Measurements from ENCODE around the gene HTR4.
"Not testable (repeated sequence)": the region's sequence is repeated elsewhere in the genome, so short reads cannot be mapped to it uniquely, and the experiment has no call there.

The HTR4 gene, protein sequence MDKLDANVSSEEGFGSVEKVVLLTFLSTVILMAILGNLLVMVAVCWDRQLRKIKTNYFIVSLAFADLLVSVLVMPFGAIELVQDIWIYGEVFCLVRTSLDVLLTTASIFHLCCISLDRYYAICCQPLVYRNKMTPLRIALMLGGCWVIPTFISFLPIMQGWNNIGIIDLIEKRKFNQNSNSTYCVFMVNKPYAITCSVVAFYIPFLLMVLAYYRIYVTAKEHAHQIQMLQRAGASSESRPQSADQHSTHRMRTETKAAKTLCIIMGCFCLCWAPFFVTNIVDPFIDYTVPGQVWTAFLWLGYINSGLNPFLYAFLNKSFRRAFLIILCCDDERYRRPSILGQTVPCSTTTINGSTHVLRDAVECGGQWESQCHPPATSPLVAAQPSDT

DNA sequence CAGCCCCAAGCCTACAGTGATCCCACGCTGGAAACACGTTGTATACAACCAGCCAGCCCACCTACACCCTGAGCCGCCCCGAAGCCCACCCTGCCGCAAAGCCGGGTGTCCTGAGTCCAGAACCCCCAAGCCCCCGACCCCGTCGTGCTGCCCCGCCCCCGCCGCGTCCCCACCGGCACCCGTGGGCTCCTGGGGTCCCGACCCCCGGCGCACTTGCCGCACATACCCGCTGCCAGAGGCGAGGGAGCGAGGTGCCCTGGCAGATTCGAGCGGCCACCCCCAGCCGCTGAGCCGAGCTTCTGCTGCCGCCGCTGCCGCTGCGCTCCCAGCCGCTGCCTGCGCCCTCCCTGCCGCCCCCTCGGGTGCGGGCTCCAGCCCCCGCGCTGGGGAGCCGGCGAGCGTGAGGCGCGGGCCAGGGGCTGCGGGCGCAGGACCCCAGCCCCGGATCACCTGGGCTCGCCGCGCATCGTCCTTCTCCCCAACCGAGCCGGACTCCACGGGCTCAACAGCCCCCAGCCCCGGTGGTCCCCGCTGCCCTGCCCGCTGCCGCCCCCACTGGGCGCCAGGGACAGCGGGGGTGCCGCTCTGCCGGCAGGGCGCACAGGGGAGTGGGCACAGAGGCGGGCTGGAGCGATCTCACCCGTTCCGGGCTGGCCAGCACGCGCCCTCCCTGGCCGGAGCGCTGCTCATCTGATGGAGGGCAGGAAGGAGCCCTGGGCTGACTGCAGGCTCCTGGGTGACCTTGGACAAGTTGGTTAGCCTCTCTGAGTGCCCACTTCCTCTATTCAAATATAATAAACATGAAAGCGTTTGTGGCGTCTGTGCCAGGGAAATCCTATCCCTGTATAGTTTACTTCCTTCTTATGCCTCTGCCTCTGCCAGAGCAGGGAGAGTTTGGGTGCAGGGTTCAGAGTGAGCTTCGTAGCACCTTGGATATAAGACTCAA is at the start of gene HTR4:
Gene HTR4 (minus strand): TSS at position 692 of the 946 bp plus-strand sequence. CDS start 17,513 bp downstream, outside the sequence.
- DNase-seq, result no peak

DNA sequence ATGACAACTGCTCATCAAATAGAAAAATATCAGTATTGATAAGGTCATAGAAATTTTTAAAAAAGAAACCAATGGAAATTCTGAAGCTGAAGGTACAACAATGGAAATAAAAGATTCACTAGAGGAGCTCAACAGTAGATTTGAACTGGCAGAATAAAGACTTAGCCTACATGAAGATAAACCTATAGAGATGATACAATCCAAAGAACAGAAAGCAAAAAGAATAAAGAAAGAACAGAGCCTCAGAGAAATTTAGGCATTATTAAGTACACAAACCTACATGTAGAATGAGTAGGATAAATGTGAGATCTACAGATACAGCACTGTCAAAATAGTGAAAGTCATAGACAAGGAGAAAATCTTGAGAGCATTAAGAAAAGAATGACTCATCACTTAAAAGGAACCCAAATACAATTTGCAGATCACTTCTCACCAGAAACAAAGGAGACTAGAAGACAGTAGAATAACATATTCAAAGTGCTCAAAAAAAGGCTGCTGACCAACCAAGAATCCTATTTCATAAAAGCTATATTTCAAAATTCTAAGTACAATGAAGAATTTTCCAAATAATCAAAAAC is 47.8 kb upstream of the HTR4 start:
- DNase-seq, result no peak

GRCh38 chr5:148699028-148699427 is 44.7 kb upstream of the HTR4 start:
- DNase-seq, result no peak

- no peak for DNase-seq
Observed at GRCh38 chr5:148697809-148698196, 43.5 kb upstream of the HTR4 start.

DNA sequence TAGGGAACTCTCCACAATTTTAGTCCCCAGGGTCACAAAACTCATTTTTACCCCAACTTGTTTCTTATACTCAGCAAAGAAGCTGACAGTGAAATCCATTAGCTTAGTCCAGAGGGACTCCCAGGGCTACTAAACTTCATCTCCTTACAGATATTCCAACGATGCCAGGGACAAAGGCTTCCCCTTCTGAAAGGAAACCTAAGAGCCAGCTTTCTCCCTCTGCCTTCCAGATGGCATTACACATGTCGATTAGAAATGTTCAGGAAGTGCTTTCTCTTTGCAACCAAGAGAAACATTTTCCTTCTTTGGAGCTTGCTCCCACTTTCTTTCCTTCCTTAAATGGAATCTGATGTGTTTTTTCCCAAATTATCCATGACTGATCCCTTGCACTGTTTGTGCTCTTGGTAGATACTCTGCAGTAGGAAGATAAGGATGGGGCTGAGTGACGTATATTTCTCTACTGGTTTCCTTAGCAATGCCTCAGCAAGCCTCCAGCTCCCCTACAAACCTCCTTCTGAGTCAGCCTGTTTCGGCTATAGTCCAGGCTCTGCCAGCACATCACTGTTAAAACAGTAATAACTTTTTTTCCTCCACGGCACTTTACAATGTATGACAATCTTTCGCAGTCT is 43.0 kb upstream of the HTR4 start:
- DNase-seq, result no peak

- DNase-seq, result no peak
Observed at GRCh38 chr5:148696187-148697036, 42.1 kb upstream of the HTR4 start.

DNA sequence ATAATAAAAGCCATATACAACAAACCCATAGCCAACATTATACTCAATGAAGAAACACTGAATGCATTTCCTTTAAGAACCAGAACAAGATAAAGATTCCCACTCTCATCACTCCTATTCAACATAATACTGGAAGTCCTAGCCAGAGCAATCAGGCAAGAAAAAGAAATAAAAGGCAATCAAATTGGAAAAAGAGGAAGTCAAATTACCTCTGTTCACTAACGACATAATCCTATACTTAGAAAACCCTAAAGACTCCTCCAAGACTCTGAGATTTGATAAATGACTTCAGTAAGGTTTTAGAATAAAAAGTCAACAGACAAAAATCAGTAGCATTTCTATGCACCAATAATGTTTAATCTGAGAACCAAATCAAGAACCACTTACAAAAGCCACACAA is 36.6 kb upstream of the HTR4 start:
- no peak for DNase-seq

GRCh38 chr5:148688787-148689186 is 34.5 kb upstream of the HTR4 start:
- DNase-seq, result no peak

- DNase-seq, result no peak
Observed at GRCh38 chr5:148687871-148688270, 33.5 kb upstream of the HTR4 start.

GRCh38 chr5:148687427-148687826 is 33.1 kb upstream of the HTR4 start:
- no peak for DNase-seq

- DNase-seq, result no peak
Observed at GRCh38 chr5:148686660-148687059, 32.3 kb upstream of the HTR4 start.

DNA sequence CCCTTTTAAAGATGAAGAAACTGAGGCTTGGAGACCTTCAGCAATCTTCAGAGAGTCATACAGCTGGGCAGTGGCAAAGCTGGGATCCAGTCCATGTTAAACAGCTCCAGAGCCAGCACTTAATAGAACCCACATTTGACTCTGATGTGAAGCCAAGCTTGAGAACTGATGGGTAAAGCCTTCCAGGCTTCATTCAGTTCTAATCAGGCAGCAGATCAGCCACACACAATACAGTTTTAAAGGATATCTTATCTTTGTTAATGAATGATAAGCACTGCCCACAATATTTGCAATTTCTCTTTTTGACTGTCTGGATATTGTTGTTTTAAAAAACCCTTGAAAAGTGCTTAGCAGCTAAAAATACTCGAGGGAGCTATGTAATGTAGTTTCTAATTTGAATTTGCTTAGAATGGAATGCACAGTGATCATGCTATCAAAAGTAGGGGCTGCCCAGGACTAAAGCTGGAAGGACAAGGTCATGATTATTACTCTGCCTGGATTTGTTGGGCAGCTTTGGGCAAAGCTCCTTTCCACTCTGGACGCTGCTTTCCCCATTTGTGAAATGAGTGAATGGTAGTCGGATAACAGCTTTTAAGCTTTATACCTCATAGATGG is 31.3 kb upstream of the HTR4 start:
- DNase-seq, result no peak

- no peak for DNase-seq
Observed at GRCh38 chr5:148684528-148684927, 30.2 kb upstream of the HTR4 start.

- no peak for DNase-seq
Observed at GRCh38 chr5:148683651-148684050, 29.3 kb upstream of the HTR4 start.

GRCh38 chr5:148682058-148683026 is 28.0 kb upstream of the HTR4 start:
- DNase-seq, result no peak

GRCh38 chr5:148681157-148682057 is 27.1 kb upstream of the HTR4 start:
- no peak for DNase-seq

DNA sequence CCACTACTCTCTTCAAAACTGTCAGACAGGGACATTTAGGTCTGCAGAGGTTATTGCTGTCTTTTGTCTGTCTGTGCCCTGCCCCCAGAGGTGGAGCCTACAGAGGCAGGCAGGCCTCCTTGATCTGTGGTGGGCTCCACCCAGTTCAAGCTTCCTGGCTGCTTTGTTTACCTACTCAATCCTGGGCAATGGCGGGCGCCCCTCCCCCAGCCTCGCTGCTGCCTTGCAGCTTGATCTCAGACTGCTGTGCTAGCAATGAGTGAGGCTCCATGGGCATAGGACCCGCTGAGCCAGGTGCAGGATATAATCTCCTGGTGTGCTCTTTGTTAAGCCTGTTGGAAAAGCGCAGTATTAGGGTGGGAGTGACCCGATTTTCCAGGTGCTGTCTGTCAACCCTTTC is 19.4 kb upstream of the HTR4 start:
- not testable (repeated sequence) for DNase-seq

DNA sequence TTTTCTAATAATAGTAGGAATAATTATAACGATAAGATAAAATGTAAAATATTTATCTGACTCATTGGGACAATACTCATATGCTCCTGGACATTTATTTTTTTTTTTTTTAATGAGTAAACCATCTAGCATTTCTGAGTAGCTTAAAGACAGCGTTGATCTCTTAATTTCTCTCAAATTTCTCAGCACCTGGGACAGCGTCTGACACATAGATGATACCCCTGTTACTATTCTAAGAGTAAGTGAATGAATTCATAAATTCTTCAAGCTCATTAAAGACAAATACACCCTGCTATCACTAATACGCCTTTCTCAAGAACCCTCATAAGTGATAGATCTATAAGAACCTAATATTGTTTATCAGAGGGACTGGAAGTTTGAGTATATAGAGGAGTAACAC is 12.0 kb upstream of the HTR4 start:
- no peak for DNase-seq

DNA sequence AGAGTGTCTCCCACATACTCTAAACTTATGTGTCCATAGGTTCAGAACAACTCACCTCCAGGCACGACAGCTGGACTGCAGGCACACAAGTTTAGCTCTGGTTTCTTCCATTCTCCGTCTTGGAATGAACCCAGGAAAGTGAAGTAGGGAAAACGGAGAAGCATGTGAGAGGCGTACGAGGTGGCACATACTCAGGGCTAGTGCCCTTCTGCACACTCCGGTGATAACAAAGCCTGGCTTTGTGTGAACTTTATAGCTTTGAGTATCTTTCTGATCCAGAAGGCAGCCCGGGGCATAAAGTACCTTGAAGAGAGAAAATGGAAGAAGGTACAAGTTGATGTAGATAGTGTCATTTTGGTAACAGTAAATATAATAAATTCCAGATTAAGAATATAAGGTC is 11.1 kb upstream of the HTR4 start:
- no peak for DNase-seq

Measured in activated effector memory CD4-positive, alpha-beta T cell treated with Interleukin-2 at 50 U/mL for 16 hours (primary cell).